GM12878 (cell line): ENCODE data around the gene CLPX.

Source experiments
- BRCA1 ChIP-seq: IDR thresholded peaks from 2 replicates; pipeline ENCODE4 v1.6.1; 2011; ENCODE audit warnings: low read depth, low read length, improper control_type of control experiment
- CEBPB ChIP-seq, 2 experiments: fragments of 150-350 bp in 1 of 2; IDR thresholded peaks; 2 replicates each; pipeline ENCODE4 v1.6.1; 2012 to 2014; ENCODE audit warnings: low read depth in 2 of 2, low read length in 2 of 2, borderline replicate concordance in 1 of 2, inconsistent platforms in 1 of 2
- CHD2 ChIP-seq: IDR thresholded peaks from 2 replicates; pipeline ENCODE4 v1.6.1; 2011; ENCODE audit warnings: low read depth, low read length, improper control_type of control experiment, borderline replicate concordance
- CTCF ChIP-seq, 3 experiments: IDR thresholded peaks in 2 of 3; conservative IDR thresholded peaks in 1 of 3; 2 replicates each; pipeline ENCODE4 v1.5.1; 2011; ENCODE audit warnings: low read depth in 3 of 3, low read length in 3 of 3, mild to moderate bottlenecking in 3 of 3, control low read depth in 2 of 3, moderate library complexity in 2 of 3, inconsistent platforms in 1 of 3, mixed read lengths in 1 of 3; ENCODE audit not compliant: control insufficient read depth in 2 of 3, insufficient read depth in 1 of 3; ENCODE audit errors: extremely low read depth in 1 of 3
- EP300 ChIP-seq, 2 experiments: fragments of 150-350 bp in 1 of 2; IDR thresholded peaks; 2 replicates each; pipeline ENCODE4 v1.6.1; 2011 to 2012; ENCODE audit warnings: low read depth in 2 of 2, low read length in 2 of 2, borderline replicate concordance in 1 of 2, improper control_type of control experiment in 1 of 2, inconsistent platforms in 1 of 2; ENCODE audit not compliant: control insufficient read depth in 1 of 2
- EZH2 ChIP-seq: IDR thresholded peaks from 2 replicates; pipeline ENCODE4 v1.6.1; 2012; ENCODE audit warnings: low read depth, mild to moderate bottlenecking, control low read depth, inconsistent platforms, low read length, borderline replicate concordance; ENCODE audit not compliant: control insufficient read depth
- HDAC6 ChIP-seq: fragments of 200-600 bp; sonication (generic); IDR thresholded peaks from one replicate; pipeline ENCODE4 v1.8.0; 2017; ENCODE audit warnings: antibody characterized with exemption; ENCODE audit not compliant: unreplicated experiment
- PAX5 ChIP-seq: IDR thresholded peaks from 2 replicates; pipeline ENCODE4 v1.6.1; 2011; ENCODE audit warnings: low read depth, low read length, borderline replicate concordance
- RCOR1 ChIP-seq: conservative IDR thresholded peaks from 2 replicates; pipeline ENCODE4 v1.6.1; 2012; ENCODE audit warnings: low read depth, low read length, improper control_type of control experiment
- RFX5 ChIP-seq: IDR thresholded peaks from 2 replicates; pipeline ENCODE4 v1.6.1; 2011; ENCODE audit warnings: low read depth, low read length, improper control_type of control experiment
- RUNX3 ChIP-seq: IDR thresholded peaks from 2 replicates; pipeline ENCODE4 v1.6.1; 2012; ENCODE audit warnings: low read length, inconsistent platforms
- SKIL ChIP-seq: fragments of 450-650 bp; IDR thresholded peaks from 2 replicates; pipeline ENCODE4 v1.6.1; 2017; ENCODE audit warnings: mild to moderate bottlenecking, low read depth, inconsistent platforms; ENCODE audit not compliant: poor library complexity, severe bottlenecking
- SMARCA5 ChIP-seq: fragments of 450-650 bp; IDR thresholded peaks from 2 replicates; pipeline ENCODE4 v1.6.1; 2017; ENCODE audit warnings: mild to moderate bottlenecking

GRCh38 chr15:65105038-65105437 lies 80.1 kb downstream of the CLPX start:
- TF ChIP-seq HDAC6: no peak
- TF ChIP-seq EZH2: no peak
- TF ChIP-seq CTCF (IDR thresholded peaks at IDR 0.05 in 2 of 3, conservative IDR thresholded peaks at IDR 0.05 in 1 of 3; ENCODE audit: control insufficient read depth in 2 of 3, extremely low read depth in 1 of 3, insufficient read depth in 1 of 3, low read depth in 3 of 3, low read length in 3 of 3): no peak
- no peak for TF ChIP-seq CHD2
- TF ChIP-seq RCOR1: no peak
- no peak for TF ChIP-seq PAX5
- no peak for TF ChIP-seq CEBPB (IDR thresholded peaks at IDR 0.05; ENCODE audit: borderline replicate concordance in 1 of 2, low read depth in 2 of 2, low read length in 2 of 2)
- TF ChIP-seq RUNX3: no peak
- no peak for TF ChIP-seq SMARCA5
- TF ChIP-seq EP300 (IDR thresholded peaks at IDR 0.05; ENCODE audit: borderline replicate concordance in 1 of 2, control insufficient read depth in 1 of 2, low read depth in 2 of 2, low read length in 2 of 2): no peak
- TF ChIP-seq BRCA1: no peak
- no peak for TF ChIP-seq SKIL
- no peak for TF ChIP-seq RFX5
